ENCODE results near the gene UBXN10.

- TF ChIP-seq, protein P1, sequence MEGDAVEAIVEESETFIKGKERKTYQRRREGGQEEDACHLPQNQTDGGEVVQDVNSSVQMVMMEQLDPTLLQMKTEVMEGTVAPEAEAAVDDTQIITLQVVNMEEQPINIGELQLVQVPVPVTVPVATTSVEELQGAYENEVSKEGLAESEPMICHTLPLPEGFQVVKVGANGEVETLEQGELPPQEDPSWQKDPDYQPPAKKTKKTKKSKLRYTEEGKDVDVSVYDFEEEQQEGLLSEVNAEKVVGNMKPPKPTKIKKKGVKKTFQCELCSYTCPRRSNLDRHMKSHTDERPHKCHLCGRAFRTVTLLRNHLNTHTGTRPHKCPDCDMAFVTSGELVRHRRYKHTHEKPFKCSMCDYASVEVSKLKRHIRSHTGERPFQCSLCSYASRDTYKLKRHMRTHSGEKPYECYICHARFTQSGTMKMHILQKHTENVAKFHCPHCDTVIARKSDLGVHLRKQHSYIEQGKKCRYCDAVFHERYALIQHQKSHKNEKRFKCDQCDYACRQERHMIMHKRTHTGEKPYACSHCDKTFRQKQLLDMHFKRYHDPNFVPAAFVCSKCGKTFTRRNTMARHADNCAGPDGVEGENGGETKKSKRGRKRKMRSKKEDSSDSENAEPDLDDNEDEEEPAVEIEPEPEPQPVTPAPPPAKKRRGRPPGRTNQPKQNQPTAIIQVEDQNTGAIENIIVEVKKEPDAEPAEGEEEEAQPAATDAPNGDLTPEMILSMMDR (IDR thresholded peaks at IDR 0.05) = no peak
- TF ChIP-seq POLR2A (IDR thresholded peaks at IDR 0.05) = no peak
These were observed 12.4 kb downstream of the UBXN10 start for GRCh38 chr1:20198296-20198695.
